Heart left ventricle (tissue), 13 donors: ENCODE results near the gene LONRF2.
A peak's percentile ranks its signal among the peaks of the same experiment; 100 is the strongest.

Source experiments
- CTCF ChIP-seq, 12 donors: fragments of 200-600 bp; sonication (generic) in 4 of 12; IDR thresholded peaks; one replicate each; pipeline versions ENCODE4 v1.5.0 to v1.8.0; 2018 to 2022; ENCODE audit warnings: antibody characterized with exemption in 12 of 12, mild to moderate bottlenecking in 5 of 12
- POLR2A ChIP-seq, 2 donors: fragments of 450-650 bp; IDR thresholded peaks; one replicate each; pipeline ENCODE4 v1.6.1; 2017; ENCODE audit warnings: antibody characterized with exemption in 2 of 2, mild to moderate bottlenecking in 2 of 2, moderate library complexity in 2 of 2
- donor health status: ischemic (EF 13 %, LVEDD 7.1; RV severe dilation, severe dysfunction).
- donor health status: DM: no; HTN: yes; CAD: no.
- donor health status: DM: no; HTN: no; CAD: no.
- donor health status: ischemic (EF 25% LVEDD 6.9; RV normal size, moderate dysfunction).
- donor health status: ischemic (EF 25% LVEDD 5.7; RV mildly dilated, moderate dysfunction).
- donor health status: ischemic (EF 35%, LVEDD 5.7; RV mildly dilated, moderate dysfunction).
- donor health status: nonischemic (EF 11% LVEDD 7.7; RV severe dilation, severe dysfunction).
- donor health status: DM: yes; HTN: yes; CAD: no.
- donor health status: PGD.
- donor health status: ischemic (EF 29% LVEDD 5.4; RV normal size, mild dysfunction).
- donor health status: nonischemic (EF 23%, LVEDD 6.1; RV moderate dilation, normal function).

GRCh38 chr2:100321866-100322820, at the start of gene LONRF2:
- TF ChIP-seq POLR2A (IDR thresholded peaks at IDR 0.05) (no peak), CTCF (IDR thresholded peaks at IDR 0.05) (peak in 2 of 12 donors; percentile 4 to 15)
